Measurements from ENCODE around the gene CNN3.

GRCh38 chr1:94908965-94909364, 17.9 kb downstream of the CNN3 start:
- TF ChIP-seq CTCF (IDR thresholded peaks at IDR 0.05) (no peak), POLR2AphosphoS5 (IDR thresholded peaks at IDR 0.05) (no peak)
